Measurements from ENCODE around the gene LPP. TPM values are rescaled to one million over a fixed set of nuclear protein-coding genes. Genes with fewer than 3 reads are reported as not detected.

Gene LPP
- polyA plus RNA-seq, 2 of the 4 experiments (the other 2 are of a cell fraction) = 11.0 to 30.8 TPM

GRCh38 chr3:188633206-188633605 is 479.2 kb downstream of the LPP start:
- TF ChIP-seq, protein P1, sequence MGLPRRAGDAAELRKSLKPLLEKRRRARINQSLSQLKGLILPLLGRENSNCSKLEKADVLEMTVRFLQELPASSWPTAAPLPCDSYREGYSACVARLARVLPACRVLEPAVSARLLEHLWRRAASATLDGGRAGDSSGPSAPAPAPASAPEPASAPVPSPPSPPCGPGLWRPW (IDR thresholded peaks at IDR 0.05) = no peak
- TF ChIP-seq RFX5 (IDR thresholded peaks at IDR 0.05) (no peak), NR3C1 (IDR thresholded peaks at IDR 0.05) (no peak), CBX8 (IDR thresholded peaks at IDR 0.05) (no peak), CHD4 (IDR thresholded peaks at IDR 0.05; ENCODE audit: borderline replicate concordance) (no peak), RAD21 (conservative IDR thresholded peaks at IDR 0.05 in 1 of 2, IDR thresholded peaks at IDR 0.05 in 1 of 2) (no peak), CHD2 (IDR thresholded peaks at IDR 0.05; ENCODE audit: low read length, partially characterized antibody) (no peak), KDM1A (IDR thresholded peaks at IDR 0.05; ENCODE audit: low read depth) (no peak), RCOR1 (IDR thresholded peaks at IDR 0.05; ENCODE audit: low read depth, low read length) (no peak), ZNF302 (CRISPR knock-in tag; IDR thresholded peaks at IDR 0.05) (no peak), KDM5A (IDR thresholded peaks at IDR 0.05) (no peak), JUN (IDR thresholded peaks at IDR 0.05) (no peak), TP53 (CRISPR knock-in tag; IDR thresholded peaks at IDR 0.05) (no peak), EP300 (IDR thresholded peaks at IDR 0.05) (no peak), SREBF2 (IDR thresholded peaks at IDR 0.05) (no peak), GATA3 (IDR thresholded peaks at IDR 0.05; ENCODE audit: borderline replicate concordance) (no peak), RNF2 (IDR thresholded peaks at IDR 0.05; ENCODE audit: borderline replicate concordance, low read depth) (no peak), NPAS2 (CRISPR knock-in tag; IDR thresholded peaks at IDR 0.05; ENCODE audit: borderline replicate concordance) (no peak)
- TF ChIP-seq, protein P2, sequence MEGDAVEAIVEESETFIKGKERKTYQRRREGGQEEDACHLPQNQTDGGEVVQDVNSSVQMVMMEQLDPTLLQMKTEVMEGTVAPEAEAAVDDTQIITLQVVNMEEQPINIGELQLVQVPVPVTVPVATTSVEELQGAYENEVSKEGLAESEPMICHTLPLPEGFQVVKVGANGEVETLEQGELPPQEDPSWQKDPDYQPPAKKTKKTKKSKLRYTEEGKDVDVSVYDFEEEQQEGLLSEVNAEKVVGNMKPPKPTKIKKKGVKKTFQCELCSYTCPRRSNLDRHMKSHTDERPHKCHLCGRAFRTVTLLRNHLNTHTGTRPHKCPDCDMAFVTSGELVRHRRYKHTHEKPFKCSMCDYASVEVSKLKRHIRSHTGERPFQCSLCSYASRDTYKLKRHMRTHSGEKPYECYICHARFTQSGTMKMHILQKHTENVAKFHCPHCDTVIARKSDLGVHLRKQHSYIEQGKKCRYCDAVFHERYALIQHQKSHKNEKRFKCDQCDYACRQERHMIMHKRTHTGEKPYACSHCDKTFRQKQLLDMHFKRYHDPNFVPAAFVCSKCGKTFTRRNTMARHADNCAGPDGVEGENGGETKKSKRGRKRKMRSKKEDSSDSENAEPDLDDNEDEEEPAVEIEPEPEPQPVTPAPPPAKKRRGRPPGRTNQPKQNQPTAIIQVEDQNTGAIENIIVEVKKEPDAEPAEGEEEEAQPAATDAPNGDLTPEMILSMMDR (IDR thresholded peaks at IDR 0.05) = no peak
- H3K4me3 ChIP-seq = no peak overlapping the region
- no peaks in the 10 kb centered on the region for H3K9me3 ChIP-seq
- H3K4me2 ChIP-seq = no peak overlapping the region
- FAIRE-seq (no peak), ATAC-seq (no peak), DNase-seq (ENCODE audit: low read depth in 1 of 2, low spot score in 1 of 2) (no peak)
- no peak overlapping the region for H3K27ac ChIP-seq
- POLR2A ChIA-PET = no interaction called here
- WGBS (ENCODE audit: missing lambda C conversion rate) = 98% methylated on average over 4 of the region's 4 CpGs
- CTCF ChIA-PET = no interaction called here
- H3K4me1 ChIP-seq = peaks cover under 1% of the 10 kb centered on the region; the same call in 1 of the 3 replicates

- WGBS (ENCODE audit: missing lambda C conversion rate) = 95% methylated on average over 8 of the region's 8 CpGs
Observed at GRCh38 chr3:188634285-188634684, 480.3 kb downstream of the LPP start.

More at GRCh38 chr3:188634285-188634684, 480.3 kb downstream of the LPP start:
- Histone ChIP-seq H3K9me3 (no peaks in the 10 kb centered on the region), H3K4me1 (no peaks in the 10 kb centered on the region), H3K4me3 (no peak overlapping the region), H3K4me2 (no peak overlapping the region), H3K27ac (no peak overlapping the region)
- DNase-seq (ENCODE audit: low read depth in 1 of 2, low spot score in 1 of 2) = no peak
- ChIA-PET CTCF (interaction anchor here (0.6 kb wide), 1 partner anchor 660 kb away, joined by 4 read pairs; no protein-coding TSS in a partner anchor), POLR2A (no interaction called here)
- no peak for FAIRE-seq
- TF ChIP-seq E2F6 (IDR thresholded peaks at IDR 0.05; ENCODE audit: borderline replicate concordance, low read depth) (no peak), RAD21 (conservative IDR thresholded peaks at IDR 0.05 in 1 of 2, IDR thresholded peaks at IDR 0.05 in 1 of 2) (no peak), TP53 (CRISPR knock-in tag; IDR thresholded peaks at IDR 0.05) (no peak), JUN (IDR thresholded peaks at IDR 0.05) (no peak), JUNB (IDR thresholded peaks at IDR 0.05) (no peak), FOXS1 (CRISPR knock-in tag; IDR thresholded peaks at IDR 0.05) (no peak), CBX8 (IDR thresholded peaks at IDR 0.05) (no peak), GATA3 (IDR thresholded peaks at IDR 0.05; ENCODE audit: borderline replicate concordance) (no peak), MAX (IDR thresholded peaks at IDR 0.05) (no peak), EP300 (IDR thresholded peaks at IDR 0.05) (no peak), HOXB5 (CRISPR knock-in tag; IDR thresholded peaks at IDR 0.05) (no peak), HEYL (CRISPR knock-in tag; IDR thresholded peaks at IDR 0.05) (no peak), KDM1A (IDR thresholded peaks at IDR 0.05; ENCODE audit: low read depth) (no peak)
- TF ChIP-seq, protein P1 (IDR thresholded peaks at IDR 0.05) = no peak
- TF ChIP-seq, protein P3, sequence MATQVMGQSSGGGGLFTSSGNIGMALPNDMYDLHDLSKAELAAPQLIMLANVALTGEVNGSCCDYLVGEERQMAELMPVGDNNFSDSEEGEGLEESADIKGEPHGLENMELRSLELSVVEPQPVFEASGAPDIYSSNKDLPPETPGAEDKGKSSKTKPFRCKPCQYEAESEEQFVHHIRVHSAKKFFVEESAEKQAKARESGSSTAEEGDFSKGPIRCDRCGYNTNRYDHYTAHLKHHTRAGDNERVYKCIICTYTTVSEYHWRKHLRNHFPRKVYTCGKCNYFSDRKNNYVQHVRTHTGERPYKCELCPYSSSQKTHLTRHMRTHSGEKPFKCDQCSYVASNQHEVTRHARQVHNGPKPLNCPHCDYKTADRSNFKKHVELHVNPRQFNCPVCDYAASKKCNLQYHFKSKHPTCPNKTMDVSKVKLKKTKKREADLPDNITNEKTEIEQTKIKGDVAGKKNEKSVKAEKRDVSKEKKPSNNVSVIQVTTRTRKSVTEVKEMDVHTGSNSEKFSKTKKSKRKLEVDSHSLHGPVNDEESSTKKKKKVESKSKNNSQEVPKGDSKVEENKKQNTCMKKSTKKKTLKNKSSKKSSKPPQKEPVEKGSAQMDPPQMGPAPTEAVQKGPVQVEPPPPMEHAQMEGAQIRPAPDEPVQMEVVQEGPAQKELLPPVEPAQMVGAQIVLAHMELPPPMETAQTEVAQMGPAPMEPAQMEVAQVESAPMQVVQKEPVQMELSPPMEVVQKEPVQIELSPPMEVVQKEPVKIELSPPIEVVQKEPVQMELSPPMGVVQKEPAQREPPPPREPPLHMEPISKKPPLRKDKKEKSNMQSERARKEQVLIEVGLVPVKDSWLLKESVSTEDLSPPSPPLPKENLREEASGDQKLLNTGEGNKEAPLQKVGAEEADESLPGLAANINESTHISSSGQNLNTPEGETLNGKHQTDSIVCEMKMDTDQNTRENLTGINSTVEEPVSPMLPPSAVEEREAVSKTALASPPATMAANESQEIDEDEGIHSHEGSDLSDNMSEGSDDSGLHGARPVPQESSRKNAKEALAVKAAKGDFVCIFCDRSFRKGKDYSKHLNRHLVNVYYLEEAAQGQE (IDR thresholded peaks at IDR 0.05) = no peak
- TF ChIP-seq, protein P4, sequence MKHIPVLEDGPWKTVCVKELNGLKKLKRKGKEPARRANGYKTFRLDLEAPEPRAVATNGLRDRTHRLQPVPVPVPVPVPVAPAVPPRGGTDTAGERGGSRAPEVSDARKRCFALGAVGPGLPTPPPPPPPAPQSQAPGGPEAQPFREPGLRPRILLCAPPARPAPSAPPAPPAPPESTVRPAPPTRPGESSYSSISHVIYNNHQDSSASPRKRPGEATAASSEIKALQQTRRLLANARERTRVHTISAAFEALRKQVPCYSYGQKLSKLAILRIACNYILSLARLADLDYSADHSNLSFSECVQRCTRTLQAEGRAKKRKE (CRISPR knock-in tag; IDR thresholded peaks at IDR 0.05; ENCODE audit: low read depth) = no peak
- TF ChIP-seq, protein P2 (IDR thresholded peaks at IDR 0.05) = no peak
- no peak for ATAC-seq
